Skeletal muscle cell (primary cell): Measurements from ENCODE around the gene LETM1.
A peak's percentile ranks its signal among the peaks of the same experiment; 100 is the strongest.

Experiments used
- DNase-seq: peaks from one replicate; pipeline ENCODE4 v3.0.0-alpha.2; 2010; ENCODE audit warnings: low read depth
- H3K4me3 ChIP-seq: 2 replicates; pipeline ENCODE4 v1.5.1; 2011; ENCODE audit warnings: low read depth, mild to moderate bottlenecking, control low read depth, low read length, moderate library complexity

The LETM1 gene

DNA sequence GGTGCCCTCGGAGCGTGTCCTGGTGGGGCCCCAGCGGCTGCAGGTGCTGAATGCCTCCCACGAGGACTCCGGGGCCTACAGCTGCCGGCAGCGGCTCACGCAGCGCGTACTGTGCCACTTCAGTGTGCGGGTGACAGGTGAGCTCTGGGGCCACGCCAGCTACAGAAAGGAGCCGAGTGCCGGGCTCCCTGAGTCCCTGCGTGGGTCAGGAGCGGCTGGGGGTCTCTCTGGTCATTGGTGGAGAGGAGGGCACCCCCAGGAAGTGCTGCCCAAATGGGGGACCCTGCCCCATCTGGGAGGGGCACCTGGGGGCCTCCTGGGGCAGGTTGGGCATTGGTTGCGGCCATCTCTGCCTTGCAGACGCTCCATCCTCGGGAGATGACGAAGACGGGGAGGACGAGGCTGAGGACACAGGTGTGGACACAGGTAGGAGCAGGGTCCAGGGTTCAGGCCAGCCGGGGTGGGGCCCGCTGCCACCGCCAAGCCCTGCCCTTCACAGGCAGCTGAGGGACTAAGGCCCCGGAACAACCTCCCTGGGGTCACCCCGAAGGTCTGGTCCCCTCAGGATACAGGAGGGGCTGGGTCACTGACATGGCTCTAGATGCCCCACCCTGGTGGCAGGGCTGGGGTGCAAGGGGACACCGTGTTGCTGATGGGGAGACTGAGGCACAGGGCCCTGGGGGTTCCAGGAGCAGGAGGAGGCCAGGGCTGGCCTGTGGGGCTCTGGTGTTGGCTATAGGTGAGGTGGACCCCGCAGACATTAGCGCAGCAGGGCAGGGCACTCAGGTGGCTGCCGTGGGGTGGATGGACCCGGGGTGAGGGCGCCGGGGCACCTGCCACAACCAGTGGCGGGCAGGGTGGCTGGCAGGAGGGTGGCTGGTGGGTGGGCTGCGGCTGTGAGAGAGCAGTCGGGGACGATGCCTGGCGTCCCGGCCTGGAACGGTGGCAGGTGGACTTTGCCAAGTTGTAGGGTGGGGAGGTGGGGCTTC is 56.3 kb downstream of the LETM1 start:
- no peak for DNase-seq

DNA sequence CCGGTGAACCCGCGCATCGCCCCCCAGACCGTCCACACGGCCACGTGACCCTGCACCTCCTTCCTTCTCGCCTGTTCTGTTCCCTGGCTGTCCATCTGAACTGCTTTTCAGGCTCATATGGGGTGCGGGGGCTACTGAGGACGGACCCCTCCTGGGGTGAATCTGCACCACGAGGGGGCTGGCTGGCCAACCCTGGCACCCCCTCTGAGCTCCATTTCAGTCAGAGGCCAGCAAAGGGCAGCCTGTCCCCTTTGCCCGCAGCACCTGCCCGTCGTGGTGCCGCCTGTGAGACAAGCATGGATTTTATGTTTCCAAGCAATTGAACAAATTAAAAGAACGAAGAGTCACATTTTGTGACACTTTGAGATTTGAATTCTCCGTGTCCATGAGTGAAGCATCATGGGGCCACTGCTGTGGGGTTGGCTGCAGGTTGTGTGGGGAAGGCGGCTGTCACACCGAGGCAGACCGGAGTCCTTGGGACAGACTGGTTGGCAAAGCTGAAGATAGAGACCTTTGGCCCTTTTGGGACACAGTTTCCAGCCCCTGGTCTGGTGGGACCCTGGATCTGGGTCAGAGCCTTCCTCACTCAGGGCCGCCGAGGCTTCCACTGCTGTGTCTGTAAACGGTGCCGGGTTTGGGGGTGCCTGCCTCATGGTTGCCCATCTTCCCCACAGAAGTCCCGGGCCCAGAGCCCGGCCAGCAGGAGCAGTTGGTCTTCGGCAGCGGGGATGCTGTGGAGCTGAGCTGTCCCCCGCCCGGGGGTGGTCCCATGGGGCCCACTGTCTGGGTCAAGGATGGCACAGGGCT is 57.2 kb downstream of the LETM1 start:
- DNase-seq = no peak
- no peak overlapping the region for H3K4me3 ChIP-seq

More for the DNA sequence above, 56.3 kb downstream of the LETM1 start:
- no peak overlapping the region for H3K4me3 ChIP-seq

- H3K4me3 ChIP-seq = no peak overlapping the region
- no peak for DNase-seq
These were observed 57.9 kb downstream of the LETM1 start for GRCh38 chr4:1797861-1798579.

GRCh38 chr4:1797298-1797860 is 58.6 kb downstream of the LETM1 start:
- no peak for DNase-seq
- H3K4me3 ChIP-seq = no peak overlapping the region

DNA sequence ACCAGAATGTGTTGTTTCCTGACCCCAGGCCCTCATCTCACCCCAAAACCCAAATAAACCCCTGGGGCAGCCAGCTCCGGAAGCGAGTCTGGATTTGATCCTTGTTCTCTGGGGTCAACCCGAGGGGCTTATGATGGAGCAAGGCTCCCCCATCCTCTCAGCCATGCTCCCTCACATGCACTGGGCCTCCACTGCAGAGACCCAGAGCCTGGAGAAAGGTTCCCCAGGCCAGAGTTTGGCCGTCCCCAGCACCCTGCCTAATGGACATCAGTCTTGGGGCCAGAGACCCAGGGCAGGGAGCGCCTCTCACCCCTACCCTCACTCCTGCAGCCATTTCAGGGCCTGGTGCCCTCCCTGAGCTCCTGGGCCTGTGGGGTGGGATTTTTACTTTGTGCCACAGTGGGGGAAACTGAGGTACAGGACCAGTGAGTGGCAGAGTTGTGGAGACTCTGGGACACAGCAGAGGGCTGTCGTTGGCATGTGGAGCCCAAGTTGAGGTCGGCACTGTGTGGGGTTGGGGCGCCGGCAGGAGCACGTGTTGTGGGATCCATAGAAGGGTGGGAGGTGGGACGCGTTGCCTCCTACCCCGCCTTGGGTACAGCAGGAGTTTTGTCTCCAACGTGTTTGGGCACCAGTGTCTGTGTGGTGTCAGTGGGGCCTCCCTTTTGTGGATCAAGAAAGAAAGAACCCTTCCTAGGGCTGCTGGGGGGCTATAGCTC is 59.3 kb downstream of the LETM1 start:
- DNase-seq = no peak
- H3K4me3 ChIP-seq = no peak overlapping the region

DNA sequence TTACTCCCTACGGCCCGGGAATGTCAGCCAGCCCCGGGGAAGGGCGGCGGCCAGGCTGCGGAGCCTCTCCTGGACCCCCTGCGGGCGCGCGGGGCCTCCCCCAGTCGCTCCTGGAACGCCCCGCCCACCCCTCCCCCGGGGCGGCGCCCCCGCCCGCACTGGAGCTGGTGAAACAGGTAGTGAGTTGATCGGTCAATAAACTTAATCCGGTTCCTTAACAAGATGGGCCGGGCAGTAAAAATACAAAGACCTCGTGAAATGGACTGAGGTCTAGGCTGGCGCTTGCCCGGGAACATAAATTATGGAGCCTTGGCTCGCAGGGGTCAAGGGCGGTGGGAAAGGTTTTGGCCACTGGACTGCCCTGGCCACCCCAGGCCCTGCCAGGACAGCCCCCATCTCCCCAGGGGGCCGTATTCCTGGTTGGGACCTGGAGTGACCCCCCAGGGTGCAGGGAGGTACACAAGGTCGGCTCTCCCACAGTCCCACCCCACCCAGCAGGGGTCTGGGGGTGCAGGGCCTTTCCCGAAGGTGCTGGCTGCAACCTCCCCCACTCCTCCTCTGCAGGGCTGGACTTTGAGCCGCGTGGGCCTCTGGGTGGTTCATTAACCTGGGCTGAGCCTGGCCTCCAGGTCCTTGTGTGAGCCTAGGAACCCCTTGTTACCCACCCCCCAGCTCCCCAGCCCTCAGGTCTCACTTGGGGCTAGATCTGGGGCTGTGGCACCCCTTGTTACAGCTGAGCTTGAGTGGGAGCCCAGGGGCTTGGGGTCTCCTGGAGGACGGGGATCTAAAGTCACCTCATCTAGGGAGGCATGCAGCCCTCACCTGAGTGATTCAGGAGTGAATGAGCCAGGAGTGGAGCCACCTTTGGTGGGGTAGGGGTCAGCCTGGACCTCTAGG is 60.4 kb downstream of the LETM1 start:
- H3K4me3 ChIP-seq = peak overlapping the region; percentile 13
- no peak for DNase-seq

DNA sequence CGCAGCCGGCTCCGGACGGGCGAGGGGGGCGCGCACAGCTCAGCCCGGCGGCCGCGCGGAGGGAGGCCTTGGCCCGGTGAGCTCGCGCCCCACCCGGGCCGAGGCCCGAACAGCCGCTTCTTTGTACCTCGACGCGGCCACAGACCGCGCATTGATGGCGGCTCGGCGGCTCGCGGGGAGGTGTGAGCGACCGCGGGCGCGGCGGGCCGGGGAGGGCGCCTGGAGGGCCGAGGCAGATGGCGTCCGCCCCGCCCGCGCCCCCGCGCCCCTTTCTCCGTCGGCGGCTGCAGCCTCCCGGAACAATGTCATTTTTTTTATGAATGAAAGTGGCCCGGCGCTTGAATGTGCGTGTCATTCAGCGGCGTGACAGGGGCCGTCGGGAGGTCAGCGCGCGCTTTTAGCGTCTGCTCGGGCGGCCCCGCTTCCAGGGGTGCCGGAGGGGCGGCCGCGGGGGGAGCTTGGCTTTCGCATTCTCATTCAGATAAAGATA is 61.1 kb downstream of the LETM1 start:
- H3K4me3 ChIP-seq = peak overlapping the region; percentile 13
- DNase-seq = no peak

- DNase-seq = no peak
- H3K4me3 ChIP-seq = peak overlapping the region; percentile 44
These were observed 61.8 kb downstream of the LETM1 start for GRCh38 chr4:1793940-1794808.

- peak overlapping the region; percentile 44 for H3K4me3 ChIP-seq
- DNase-seq = no peak
These were observed 62.5 kb downstream of the LETM1 start for GRCh38 chr4:1793496-1793840.

GRCh38 chr4:1792832-1793495 is 63.0 kb downstream of the LETM1 start, which contains the start of gene FGFR3:
TSS of gene FGFR3 (plus strand) at chr4:1793293. CDS start at chr4:1793935, 642 bp downstream.
- DNase-seq = no peak
- H3K4me3 ChIP-seq = peak within 1 kb of the TSS; percentile 44

DNA sequence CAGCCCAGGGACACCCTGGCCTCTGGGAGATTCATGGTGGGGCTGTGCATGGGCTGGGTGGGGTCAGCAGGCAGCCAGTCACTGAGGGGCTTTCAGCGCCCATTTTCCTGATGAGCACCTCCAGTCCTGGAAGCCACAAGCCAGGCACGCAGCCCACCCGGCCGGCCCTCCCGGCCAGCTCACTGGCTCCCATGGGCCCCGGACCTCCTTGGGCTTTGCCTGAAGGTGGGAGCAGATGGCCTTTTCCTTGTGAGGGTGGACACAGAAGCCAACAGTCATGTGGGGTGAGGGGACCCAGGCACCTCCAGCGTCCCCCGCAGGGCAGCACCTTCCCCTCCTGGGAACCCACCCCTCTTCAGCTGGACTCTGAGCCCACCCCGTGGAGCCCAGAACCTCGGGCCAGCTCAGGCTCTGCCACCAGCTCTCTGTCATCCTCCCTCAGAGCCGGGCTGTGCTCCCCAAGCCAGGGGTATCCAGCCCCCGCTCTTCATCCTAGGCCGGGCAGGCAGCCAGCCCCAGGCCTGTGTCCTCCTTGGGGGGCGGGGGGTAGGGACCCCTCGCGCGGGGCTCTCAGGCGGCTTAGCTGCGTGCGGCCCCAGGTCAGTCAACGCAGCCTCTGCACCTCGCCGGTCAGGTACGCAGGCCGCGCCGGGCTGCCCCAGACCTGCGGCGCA is 63.7 kb downstream of the LETM1 start:
- H3K4me3 ChIP-seq = no peak overlapping the region
- DNase-seq = no peak

DNA sequence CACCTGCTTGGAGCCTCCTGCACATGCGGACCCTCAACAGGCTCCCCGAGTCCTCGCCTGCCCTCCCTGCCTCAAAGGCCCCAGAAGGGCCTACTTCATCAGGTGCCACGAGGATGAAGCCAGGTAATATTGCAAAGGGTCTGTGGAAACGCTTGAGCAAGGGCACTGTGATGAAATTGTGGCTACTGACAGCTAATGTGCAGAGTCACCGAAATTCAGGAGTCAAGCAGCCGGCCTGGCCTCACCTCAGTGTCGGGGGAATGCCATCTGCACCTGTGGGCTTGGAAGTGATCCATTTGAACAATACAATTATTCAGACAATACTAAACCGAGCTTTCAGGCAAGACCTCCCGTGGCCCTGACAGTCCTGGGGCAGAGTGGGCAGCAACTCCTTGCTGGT is 66.0 kb downstream of the LETM1 start:
- no peak overlapping the region for H3K4me3 ChIP-seq
- no peak for DNase-seq

- H3K4me3 ChIP-seq = no peak overlapping the region
- no peak for DNase-seq
These were observed 66.4 kb downstream of the LETM1 start for GRCh38 chr4:1789552-1789951.

- no peak for DNase-seq
- H3K4me3 ChIP-seq = no peak overlapping the region
These were observed 67.5 kb downstream of the LETM1 start for GRCh38 chr4:1788254-1788973.

- no peak overlapping the region for H3K4me3 ChIP-seq
- DNase-seq = no peak
These were observed 68.4 kb downstream of the LETM1 start for GRCh38 chr4:1787411-1788077.
